ENCODE data around the gene PROSER3. TPM values are rescaled to one million over a fixed set of nuclear protein-coding genes. Genes with fewer than 3 reads are reported as not detected.
"Not testable (repeated sequence)": the region's sequence is repeated elsewhere in the genome, so short reads cannot be mapped to it uniquely, and the experiment has no call there.

PROSER3 gene
- total RNA-seq, 4 donors from 2014 or later: 1.0 to 52.6 (median 4.1) TPM

GRCh38 chr19:35792888-35793287 lies 34.9 kb downstream of the PROSER3 start:
- Histone ChIP-seq H3K4me1 (no peaks in the 10 kb centered on the region), H3K36me3 (no peaks in the 10 kb centered on the region), H3K9me3 (no peaks in the 10 kb centered on the region), H3K27me3 (peaks cover 0 to 8% of the 10 kb centered on the region in 2 donors), H3K4me3 (no peak overlapping the region), H3K27ac (no peak overlapping the region)
- TF ChIP-seq CTCF (IDR thresholded peaks at IDR 0.05) (no peak), POLR2A (IDR thresholded peaks at IDR 0.05) (no peak)
- intact Hi-C loops (cut with DNase I; ENCODE audit: low total_unique reads): no loop called here
- no peak for DNase-seq

DNA sequence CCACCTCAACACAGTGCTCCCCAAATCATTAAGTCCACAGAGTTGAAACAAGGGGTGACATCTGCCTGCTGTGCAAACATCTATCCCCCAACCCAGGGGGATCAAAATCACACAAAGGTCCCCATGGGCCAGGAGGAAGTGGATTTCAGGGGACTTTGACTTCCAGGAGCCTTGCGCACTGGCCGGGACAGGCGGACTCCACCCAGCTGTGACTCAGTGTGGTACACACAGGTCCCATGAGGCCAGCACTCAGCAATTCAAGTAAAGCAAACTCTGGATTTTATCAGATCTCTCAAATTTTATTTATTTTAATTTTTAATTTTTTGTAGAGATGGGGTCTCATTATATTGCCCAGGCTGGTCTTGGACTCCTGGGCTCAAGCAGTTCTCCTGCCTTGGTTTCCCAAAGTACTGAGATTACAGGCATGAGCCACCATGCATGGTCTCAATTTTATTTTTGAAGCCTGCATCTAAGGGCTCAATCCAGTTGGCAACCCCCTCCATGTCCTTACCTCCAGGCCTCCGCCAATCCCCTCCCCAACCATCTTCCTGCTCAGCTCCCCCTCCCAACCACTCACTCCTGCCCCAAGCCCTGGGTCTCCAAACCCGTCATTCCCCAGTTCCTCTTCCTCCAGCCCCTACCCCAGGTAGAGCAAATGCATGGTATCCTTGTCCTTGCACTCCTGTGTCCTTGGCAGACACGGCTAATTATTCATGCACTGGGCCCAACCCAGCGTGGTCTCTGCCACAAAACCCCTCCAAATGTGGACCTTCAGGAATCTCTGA lies 35.6 kb downstream of the PROSER3 start:
- H3K27me3 ChIP-seq: peaks cover 0 to 8% of the 10 kb centered on the region in 2 donors
- H3K9me3 ChIP-seq: no peaks in the 10 kb centered on the region
- no peak for TF ChIP-seq POLR2A (IDR thresholded peaks at IDR 0.05)
- no peak overlapping the region for H3K27ac ChIP-seq
- no peaks in the 10 kb centered on the region for H3K36me3 ChIP-seq
- intact Hi-C loops (cut with DNase I; ENCODE audit: low total_unique reads): no loop called here
- H3K4me1 ChIP-seq: no peaks in the 10 kb centered on the region
- H3K4me3 ChIP-seq: no peak overlapping the region
- DNase-seq: no peak

DNA sequence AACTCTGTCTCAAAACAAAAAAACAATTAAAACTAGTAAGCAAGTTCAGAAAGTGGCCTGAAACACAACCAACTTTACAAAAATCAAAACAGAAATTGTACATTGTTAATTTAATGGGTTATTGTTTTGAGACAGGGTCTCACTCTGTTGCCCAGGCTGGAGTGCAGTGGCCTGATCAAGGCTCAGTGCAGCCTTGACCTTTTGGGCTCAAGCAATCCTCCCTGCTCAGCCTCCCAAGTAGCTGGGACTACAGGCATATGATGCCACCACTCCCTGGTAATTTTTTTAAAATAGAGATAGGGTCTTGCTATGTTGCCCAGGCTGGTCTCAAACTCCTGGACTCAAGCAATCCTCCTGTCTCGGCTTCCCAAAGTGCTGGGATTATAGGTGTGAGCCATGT lies 37.6 kb downstream of the PROSER3 start:
- H3K4me3 ChIP-seq; DNase-seq; H3K27ac ChIP-seq; H3K4me1 ChIP-seq; intact Hi-C loops (cut with DNase I; ENCODE audit: low total_unique reads); H3K9me3 ChIP-seq; H3K27me3 ChIP-seq; H3K36me3 ChIP-seq: not testable (repeated sequence)

GRCh38 chr19:35796645-35797542 lies 38.9 kb downstream of the PROSER3 start:
- intact Hi-C loops (cut with DNase I; ENCODE audit: low total_unique reads): no loop called here
- Histone ChIP-seq H3K36me3 (no peaks in the 10 kb centered on the region), H3K4me3 (no peak overlapping the region), H3K27me3 (peaks cover 0 to 8% of the 10 kb centered on the region in 2 donors), H3K27ac (no peak overlapping the region), H3K4me1 (no peaks in the 10 kb centered on the region), H3K9me3 (no peaks in the 10 kb centered on the region)
- TF ChIP-seq CTCF (IDR thresholded peaks at IDR 0.05) (no peak), POLR2A (IDR thresholded peaks at IDR 0.05) (no peak)
- no peak for DNase-seq

GRCh38 chr19:35797663-35798062 lies 39.7 kb downstream of the PROSER3 start:
- Histone ChIP-seq H3K4me3 (no peak overlapping the region), H3K36me3 (no peaks in the 10 kb centered on the region), H3K27me3 (peaks cover 0 to 8% of the 10 kb centered on the region in 2 donors), H3K27ac (no peak overlapping the region), H3K4me1 (no peaks in the 10 kb centered on the region), H3K9me3 (no peaks in the 10 kb centered on the region)
- no peak for DNase-seq
- intact Hi-C loops (cut with DNase I; ENCODE audit: low total_unique reads): no loop called here
- TF ChIP-seq POLR2A (IDR thresholded peaks at IDR 0.05): no peak
- no peak for TF ChIP-seq CTCF (IDR thresholded peaks at IDR 0.05)

- DNase-seq: no peak
- H3K4me1 ChIP-seq: no peaks in the 10 kb centered on the region
- TF ChIP-seq POLR2A (IDR thresholded peaks at IDR 0.05): no peak
- no peak for TF ChIP-seq CTCF (IDR thresholded peaks at IDR 0.05)
- H3K36me3 ChIP-seq: no peaks in the 10 kb centered on the region
- intact Hi-C loops (cut with DNase I; ENCODE audit: low total_unique reads): no loop called here
- H3K27me3 ChIP-seq: peaks cover 0 to 2% of the 10 kb centered on the region in 2 donors
- H3K9me3 ChIP-seq: no peaks in the 10 kb centered on the region
- H3K27ac ChIP-seq: no peak overlapping the region
- no peak overlapping the region for H3K4me3 ChIP-seq
Measured at GRCh38 chr19:35801828-35802227, 43.9 kb downstream of the PROSER3 start.

Measured in uterus (tissue), 4 donors.